Heart right ventricle (tissue), 16 donors: ENCODE data around the gene METTL15. TPM values are rescaled to one million over a fixed set of nuclear protein-coding genes. Genes with fewer than 3 reads are reported as not detected.
"Not testable (repeated sequence)": the region's sequence is repeated elsewhere in the genome, so short reads cannot be mapped to it uniquely, and the experiment has no call there.

ENCODE experiments used
- ATAC-seq, 8 donors: fragments of 200-7000 bp; cut with Tn5 transposase; one replicate each; pipeline ENCODE4 v1.9.1; 2020; ENCODE audit warnings: mild to moderate bottlenecking in 8 of 8, moderate library complexity in 8 of 8, moderate number of reproducible peaks in 1 of 8
- DNase-seq, 2 donors: peaks; one replicate each; pipeline ENCODE4 v3.0.0-alpha.2; 2020
- H3K27ac ChIP-seq, 10 donors: fragments of 200-600 bp; sonication (generic) in 2 of 10; one replicate each; pipeline versions ENCODE4 v1.5.0 to v1.8.0; 2020 to 2022; ENCODE audit warnings: mild to moderate bottlenecking in 3 of 10
- H3K27me3 ChIP-seq, 7 donors: fragments of 200-600 bp; one replicate each; pipeline ENCODE4 v1.8.0; 2021 to 2022; ENCODE audit warnings: mild to moderate bottlenecking in 2 of 7
- H3K36me3 ChIP-seq, 9 donors: fragments of 200-600 bp; sonication (generic) in 1 of 9; one replicate each; pipeline versions ENCODE4 v1.5.0 to v1.8.0; 2020 to 2022; ENCODE audit warnings: mild to moderate bottlenecking in 2 of 9
- H3K4me1 ChIP-seq, 9 donors: fragments of 200-600 bp; sonication (generic) in 1 of 9; one replicate each; pipeline versions ENCODE4 v1.5.0 to v1.8.0; 2020 to 2022; ENCODE audit warnings: mild to moderate bottlenecking in 4 of 9
- H3K4me3 ChIP-seq, 10 donors: fragments of 200-600 bp; sonication (generic) in 2 of 10; one replicate each; pipeline versions ENCODE4 v1.5.0 to v1.8.0; 2020 to 2022; ENCODE audit warnings: mild to moderate bottlenecking in 7 of 10, moderate library complexity in 2 of 10
- H3K9me3 ChIP-seq, 11 donors: fragments of 200-600 bp in 10 of 11; sonication (generic) in 2 of 11; one replicate each; pipeline versions ENCODE4 v1.5.0 to v1.8.0; 2013 to 2022; ENCODE audit warnings: mild to moderate bottlenecking in 2 of 11, control low read depth in 1 of 11, moderate library complexity in 1 of 11
- WGBS, 2 donors: extraction: QIAGEN DNeasy Blood & Tissue Kit; methylation state at CpG; one replicate each; pipeline ENCODE4 v1.1.7; 2013; ENCODE audit warnings: inconsistent platforms in 1 of 2; 5-methylcytosine and 5-hydroxymethylcytosine counted together
- intact Hi-C, 10 donors: fragments of 100-400 bp; cut with DNase I; formaldehyde crosslinking; loops; one replicate each; pipeline versions ENCODE4 v1.11.1 to v1.14.2; 2022
- polyA plus RNA-seq, 2 donors: library from polyadenylated mRNA; stranded (reverse); fragments of 200-250 nt; gene quantifications; one replicate each; pipeline ENCODE4 v1.2.3, GENCODE V29; 2013
- total RNA-seq, 10 donors: library from RNA; stranded (reverse); fragmentation: NEBNext Ultra II Directional in 3 of 10; extraction: Animal tissue kit (Norgen Biotek cat#: 25700) in 3 of 10; gene quantifications; one replicate each; pipeline versions ENCODE4 v1.2.1 to v1.2.4, GENCODE V29; 2021 to 2023
- TF ChIP-seq, protein P1 (sequence below), 9 donors: fragments of 200-600 bp; sonication (generic) in 2 of 9; IDR thresholded peaks; one replicate each; pipeline versions ENCODE4 v1.5.0 to v1.8.0; 2021 to 2022; ENCODE audit warnings: antibody characterized with exemption in 9 of 9, mild to moderate bottlenecking in 5 of 9, moderate library complexity in 1 of 9
- donor health status: Arrhythmogenic right ventricular cardiomyopathy.
- donor health status: ischemic (EF 13 %, LVEDD 7.1; RV severe dilation, severe dysfunction).
- donor health status: healthy with polysubstance abuse.
- donor health status: DM: no; HTN: yes; CAD: no.
- donor health status: DM: no; HTN: no; CAD: no.
- donor health status: ischemic (EF 25% LVEDD 6.9; RV normal size, moderate dysfunction).
- donor health status: ischemic (EF 25% LVEDD 5.7; RV mildly dilated, moderate dysfunction).
- donor health status: healthy.
- donor health status: DM: yes; HTN: yes; CAD: no.
- donor health status: Ischemic cardiomyopathy.
- donor health status: ischemic (EF 35%, LVEDD 5.7; RV mildly dilated, moderate dysfunction).
- donor health status: nonischemic (EF 11% LVEDD 7.7; RV severe dilation, severe dysfunction).
- donor health status: DM: yes; HTN: yes; CAD: no.
- donor health status: PGD.
- donor health status: ischemic (EF 29% LVEDD 5.4; RV normal size, mild dysfunction).
- donor health status: nonischemic (EF 23%, LVEDD 6.1; RV moderate dilation, normal function).

The METTL15 gene
- total and polyA plus RNA-seq, 12 donors = 4.7 to 13.6 (median 11.8) TPM

DNA sequence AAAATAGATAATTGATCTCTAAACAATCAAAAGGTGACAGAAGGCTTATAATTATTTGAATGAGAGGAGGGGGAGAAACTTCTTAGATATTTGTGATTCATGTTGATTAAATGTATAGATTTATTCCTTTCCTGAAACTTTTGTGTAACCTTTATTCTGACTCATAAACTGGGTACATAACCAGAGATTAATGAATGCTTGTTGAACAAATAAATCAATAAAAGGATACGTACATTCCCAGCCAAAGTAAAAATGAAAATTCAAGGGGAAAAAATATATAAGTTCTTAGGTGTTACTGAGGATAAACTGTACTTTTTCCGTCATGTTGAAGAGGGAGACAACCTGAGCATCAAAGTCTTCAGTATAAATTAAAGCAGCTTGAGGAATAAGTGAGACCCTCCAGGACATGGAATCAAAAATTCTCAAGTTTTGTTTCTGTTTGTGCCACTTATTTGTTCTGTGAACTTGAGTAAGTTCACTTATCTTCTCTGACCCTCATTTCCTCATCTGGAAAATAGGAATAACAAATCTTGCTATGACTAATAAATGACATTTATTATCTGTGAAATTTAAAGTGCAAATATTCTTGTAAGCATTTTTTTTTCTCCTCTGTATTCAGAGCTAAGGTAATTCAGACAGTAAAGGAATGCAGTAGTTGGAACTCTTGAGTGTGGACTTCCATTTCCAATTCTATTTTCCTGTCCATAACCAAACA is 195.4 kb downstream of the METTL15 start:
- H3K27me3 ChIP-seq = no peaks in the 10 kb centered on the region
- WGBS, 2 donors = 93 to 99% methylated on average over 2 of the region's 2 CpGs
- DNase-seq (no peak), ATAC-seq (no peak)
- H3K36me3 ChIP-seq = peaks cover 0 to 47% (median 4%) of the 10 kb centered on the region in 9 donors
- TF ChIP-seq, protein P1, sequence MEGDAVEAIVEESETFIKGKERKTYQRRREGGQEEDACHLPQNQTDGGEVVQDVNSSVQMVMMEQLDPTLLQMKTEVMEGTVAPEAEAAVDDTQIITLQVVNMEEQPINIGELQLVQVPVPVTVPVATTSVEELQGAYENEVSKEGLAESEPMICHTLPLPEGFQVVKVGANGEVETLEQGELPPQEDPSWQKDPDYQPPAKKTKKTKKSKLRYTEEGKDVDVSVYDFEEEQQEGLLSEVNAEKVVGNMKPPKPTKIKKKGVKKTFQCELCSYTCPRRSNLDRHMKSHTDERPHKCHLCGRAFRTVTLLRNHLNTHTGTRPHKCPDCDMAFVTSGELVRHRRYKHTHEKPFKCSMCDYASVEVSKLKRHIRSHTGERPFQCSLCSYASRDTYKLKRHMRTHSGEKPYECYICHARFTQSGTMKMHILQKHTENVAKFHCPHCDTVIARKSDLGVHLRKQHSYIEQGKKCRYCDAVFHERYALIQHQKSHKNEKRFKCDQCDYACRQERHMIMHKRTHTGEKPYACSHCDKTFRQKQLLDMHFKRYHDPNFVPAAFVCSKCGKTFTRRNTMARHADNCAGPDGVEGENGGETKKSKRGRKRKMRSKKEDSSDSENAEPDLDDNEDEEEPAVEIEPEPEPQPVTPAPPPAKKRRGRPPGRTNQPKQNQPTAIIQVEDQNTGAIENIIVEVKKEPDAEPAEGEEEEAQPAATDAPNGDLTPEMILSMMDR (IDR thresholded peaks at IDR 0.05) = no peak
- H3K9me3 ChIP-seq = no peaks in the 10 kb centered on the region
- no peak overlapping the region for H3K4me3 ChIP-seq
- H3K4me1 ChIP-seq = no peaks in the 10 kb centered on the region
- intact Hi-C loops = no loop called here
- H3K27ac ChIP-seq = no peak overlapping the region

DNA sequence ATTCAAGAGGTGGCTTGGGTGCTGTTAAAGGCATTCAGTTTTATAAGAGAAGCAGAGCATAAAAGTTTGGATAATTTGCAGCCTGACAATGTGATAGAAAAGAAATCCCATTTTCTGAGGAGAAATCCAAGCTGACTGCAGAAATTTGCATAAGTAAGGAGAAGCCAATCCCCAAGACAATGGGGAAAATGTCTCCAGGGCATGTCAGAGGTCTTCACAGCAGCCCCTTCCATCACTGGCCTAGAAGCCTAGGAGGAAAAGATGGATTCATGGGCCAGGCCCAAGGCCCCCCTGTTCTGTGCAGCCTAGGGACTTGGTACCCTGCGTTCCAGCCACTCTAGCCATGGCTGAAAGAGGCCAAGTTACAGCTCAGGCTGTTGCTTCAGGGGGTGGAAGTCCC is 207.3 kb downstream of the METTL15 start:
- WGBS, 2 donors = 94 to 98% methylated on average over 1 of the region's 1 CpG
- H3K27ac ChIP-seq = no peak overlapping the region
- H3K4me1 ChIP-seq = no peaks in the 10 kb centered on the region
- intact Hi-C loops = no loop called here
- H3K36me3 ChIP-seq = peaks cover 0 to 29% (median 3%) of the 10 kb centered on the region in 9 donors
- TF ChIP-seq, protein P1 (IDR thresholded peaks at IDR 0.05) = no peak
- no peak overlapping the region for H3K4me3 ChIP-seq
- ATAC-seq = no peak
- DNase-seq = no peak
- no peaks in the 10 kb centered on the region for H3K9me3 ChIP-seq
- H3K27me3 ChIP-seq = no peaks in the 10 kb centered on the region

- no peak overlapping the region for H3K4me3 ChIP-seq
- H3K9me3 ChIP-seq = no peaks in the 10 kb centered on the region
- DNase-seq (no peak), ATAC-seq (no peak)
- no peak overlapping the region for H3K27ac ChIP-seq
- H3K36me3 ChIP-seq = peaks cover 0 to 21% (median 3%) of the 10 kb centered on the region in 9 donors
- no peaks in the 10 kb centered on the region for H3K4me1 ChIP-seq
- 71% methylated on average over 3 of the region's 3 CpGs for WGBS, 2 donors
- intact Hi-C loops = no loop called here
- no peaks in the 10 kb centered on the region for H3K27me3 ChIP-seq
- TF ChIP-seq, protein P1 (IDR thresholded peaks at IDR 0.05) = no peak
Measured at GRCh38 chr11:28318871-28319270, 210.7 kb downstream of the METTL15 start.

- ATAC-seq (no peak), DNase-seq (no peak)
- H3K9me3 ChIP-seq = no peaks in the 10 kb centered on the region
- intact Hi-C loops = no loop called here
- H3K27me3 ChIP-seq = no peaks in the 10 kb centered on the region
- TF ChIP-seq, protein P1 (IDR thresholded peaks at IDR 0.05) = no peak
- H3K27ac ChIP-seq = no peak overlapping the region
- no peaks in the 10 kb centered on the region for H3K4me1 ChIP-seq
- H3K4me3 ChIP-seq = no peak overlapping the region
- no peaks in the 10 kb centered on the region for H3K36me3 ChIP-seq
Measured at GRCh38 chr11:28323621-28324020, 215.4 kb downstream of the METTL15 start.

GRCh38 chr11:28332393-28332792 is 224.2 kb downstream of the METTL15 start:
- not testable (repeated sequence) for ATAC-seq
- 97 to 98% methylated on average over 3 to 4 of the region's 4 CpGs for WGBS, 2 donors

More at GRCh38 chr11:28332393-28332792, 224.2 kb downstream of the METTL15 start:
- peaks cover 0 to 12% (median 0%) of the 10 kb centered on the region in 9 donors for H3K36me3 ChIP-seq
- H3K27me3 ChIP-seq, intact Hi-C loops, H3K4me1 ChIP-seq, H3K4me3 ChIP-seq, H3K27ac ChIP-seq, H3K9me3 ChIP-seq, DNase-seq: not testable (repeated sequence)
